H1 (cell line): ENCODE data around the gene GTPBP1. TPM values are rescaled to one million over a fixed set of nuclear protein-coding genes. Genes with fewer than 3 reads are reported as not detected.

ENCODE experiments used
- CTCF ChIA-PET: fragments of 300-600 bp; sonication (Branson Sonifier 250); formaldehyde crosslinking; loops from one replicate; lab custom pipeline; 2021; ENCODE audit not compliant: partially characterized antibody; lab: Charles Lee
- POLR2A ChIA-PET: fragments of 300-600 bp; sonication (Branson Sonifier 250); formaldehyde crosslinking; loops from one replicate; lab custom pipeline; 2021; ENCODE audit warnings: inconsistent platforms; ENCODE audit not compliant: partially characterized antibody; lab: Charles Lee
- DNase-seq, 2 experiments: peaks; one replicate each; pipeline versions ENCODE4 v3.0.0 to v3.0.0-alpha.2; 2010 to 2022; ENCODE audit warnings: low spot score in 2 of 2, low read depth in 1 of 2, mixed read lengths in 1 of 2
- FAIRE-seq: peaks from 2 replicates; lab custom pipeline; 2011; peaks lifted over from hg19 to GRCh38; lab: Jason Lieb, UNC
- H2AFZ ChIP-seq: 2 replicates; pipeline ENCODE4 v1.8.1; 2012; ENCODE audit warnings: low read length, inconsistent platforms
- H2AK5ac ChIP-seq: 2 replicates; pipeline ENCODE4 v1.6.1; 2013; ENCODE audit warnings: low read depth, low read length
- H2BK120ac ChIP-seq: replicated peaks from 2 replicates; pipeline ENCODE3; 2013; ENCODE audit warnings: low read depth, low read length, inconsistent platforms
- H2BK12ac ChIP-seq: 2 replicates; pipeline ENCODE4 v1.6.1; 2013; ENCODE audit warnings: low read depth, low read length
- H2BK15ac ChIP-seq: 2 replicates; pipeline ENCODE4 v1.6.1; 2013; ENCODE audit warnings: low read length
- H2BK20ac ChIP-seq: 2 replicates; pipeline ENCODE4 v1.6.1; 2013; ENCODE audit warnings: low read length
- H2BK5ac ChIP-seq: 2 replicates; pipeline ENCODE4 v1.6.1; 2013; ENCODE audit warnings: low read depth, low read length
- H3K14ac ChIP-seq: 2 replicates; pipeline ENCODE4 v1.6.1; 2013; ENCODE audit warnings: inconsistent platforms; ENCODE audit not compliant: insufficient read length
- H3K18ac ChIP-seq: 2 replicates; pipeline ENCODE4 v1.6.1; 2013; ENCODE audit warnings: low read length; ENCODE audit errors: extremely low read depth
- H3K23ac ChIP-seq: 2 replicates; pipeline ENCODE4 v1.6.1; 2013; ENCODE audit warnings: inconsistent platforms; ENCODE audit not compliant: insufficient read length
- H3K23me2 ChIP-seq: 2 replicates; pipeline ENCODE4 v1.6.1; 2013; ENCODE audit warnings: low read depth, low read length
- H3K27ac ChIP-seq: 2 replicates; pipeline ENCODE4 v1.6.1; 2011; ENCODE audit warnings: low read depth, low read length, inconsistent platforms
- H3K27me3 ChIP-seq, 4 experiments: replicated peaks in 1 of 4; 1 replicate in 1 of 4; 2 replicates in 3 of 4; pipeline versions ENCODE4 v1.6.1 to v1.8.1; 2011 to 2013; ENCODE audit warnings: low read length in 3 of 4, mild to moderate bottlenecking in 3 of 4, inconsistent platforms in 2 of 4, mixed read lengths in 2 of 4, moderate library complexity in 1 of 4; ENCODE audit not compliant: control insufficient read depth in 3 of 4, insufficient read depth in 3 of 4; ENCODE audit errors: extremely low read depth in 1 of 4
- H3K36me3 ChIP-seq, 4 experiments: 2 replicates each; pipeline versions ENCODE4 v1.6.1 to v1.8.1; 2011 to 2013; ENCODE audit warnings: mild to moderate bottlenecking in 4 of 4, low read length in 3 of 4, moderate library complexity in 2 of 4, control low read depth in 1 of 4, inconsistent platforms in 1 of 4; ENCODE audit not compliant: insufficient read depth in 4 of 4, control insufficient read depth in 2 of 4
- H3K4ac ChIP-seq: replicated peaks from 2 replicates; pipeline ENCODE3; 2013; ENCODE audit warnings: low read length, low read depth, mixed read lengths, inconsistent platforms; ENCODE audit not compliant: insufficient read length
- H3K4me1 ChIP-seq, 4 experiments: replicated peaks in 1 of 4; 1 replicate in 1 of 4; 2 replicates in 3 of 4; pipeline versions ENCODE4 v1.6.1 to v1.8.1; 2011 to 2013; ENCODE audit warnings: low read length in 3 of 4, inconsistent platforms in 2 of 4, mixed read lengths in 1 of 4; ENCODE audit not compliant: insufficient read depth in 4 of 4, control insufficient read depth in 3 of 4
- H3K4me2 ChIP-seq, 2 experiments: 2 replicates each; pipeline versions ENCODE4 v1.6.1 to v1.8.1; 2011 to 2013; ENCODE audit warnings: low read depth in 2 of 2, low read length in 2 of 2, control low read depth in 1 of 2, inconsistent platforms in 1 of 2, mild to moderate bottlenecking in 1 of 2; ENCODE audit not compliant: insufficient read depth in 1 of 2
- H3K4me3 ChIP-seq, 4 experiments: fragments of 200-600, 300-600 bp in 1 of 4; sonication (generic), shearing (Covaris generic), sonication (Bioruptor Twin) in 1 of 4; 2 replicates each; pipeline versions ENCODE4 v1.5.1 to v1.8.1; 2011 to 2016; ENCODE audit warnings: low read length in 4 of 4, low read depth in 3 of 4, control low read depth in 2 of 4, inconsistent platforms in 2 of 4, mild to moderate bottlenecking in 2 of 4, mixed read lengths in 1 of 4, moderate library complexity in 1 of 4; ENCODE audit not compliant: insufficient read depth in 2 of 4; ENCODE audit errors: extremely low read depth in 1 of 4
- H3K56ac ChIP-seq: replicated peaks from 2 replicates; pipeline ENCODE3; 2013; ENCODE audit warnings: low read depth, mild to moderate bottlenecking, mixed read lengths, low read length, inconsistent platforms; ENCODE audit not compliant: insufficient read length
- H3K79me1 ChIP-seq: 2 replicates; pipeline ENCODE4 v1.6.1; 2013; ENCODE audit warnings: low read depth, low read length, control low read depth
- H3K79me2 ChIP-seq, 2 experiments: 2 replicates each; pipeline versions ENCODE4 v1.6.1 to v1.8.1; 2012 to 2013; ENCODE audit warnings: low read length in 2 of 2, mild to moderate bottlenecking in 2 of 2, inconsistent platforms in 1 of 2; ENCODE audit not compliant: insufficient read depth in 2 of 2, control insufficient read depth in 1 of 2
- H3K9ac ChIP-seq, 4 experiments: replicated peaks in 1 of 4; 1 replicate in 1 of 4; 2 replicates in 3 of 4; pipeline versions ENCODE4 v1.6.1 to v1.8.1; 2011 to 2013; ENCODE audit warnings: low read depth in 3 of 4, low read length in 3 of 4, control low read depth in 2 of 4, mild to moderate bottlenecking in 2 of 4, moderate library complexity in 2 of 4, inconsistent platforms in 1 of 4; ENCODE audit errors: extremely low read depth in 1 of 4
- H3K9me3 ChIP-seq, 2 experiments: 2 replicates each; pipeline versions ENCODE4 v1.6.1 to v1.8.1; 2012 to 2013; ENCODE audit warnings: mild to moderate bottlenecking in 2 of 2, moderate library complexity in 2 of 2, control low read depth in 1 of 2, inconsistent platforms in 1 of 2, low read depth in 1 of 2, low read length in 1 of 2, mixed read lengths in 1 of 2; ENCODE audit not compliant: insufficient read depth in 2 of 2
- H4K20me1 ChIP-seq, 2 experiments: replicated peaks in 1 of 2; 2 replicates each; pipeline versions ENCODE3 to v1.8.1; 2011 to 2013; ENCODE audit warnings: inconsistent platforms in 2 of 2, low read length in 2 of 2, mild to moderate bottlenecking in 1 of 2; ENCODE audit not compliant: insufficient read depth in 2 of 2, control insufficient read depth in 1 of 2
- H4K5ac ChIP-seq: 2 replicates; pipeline ENCODE4 v1.6.1; 2013; ENCODE audit warnings: low read length, low read depth, mixed read lengths, inconsistent platforms; ENCODE audit not compliant: insufficient read length
- H4K8ac ChIP-seq: 2 replicates; pipeline ENCODE4 v1.8.0; 2013; ENCODE audit warnings: mild to moderate bottlenecking, moderate library complexity, low read length, inconsistent platforms; ENCODE audit not compliant: insufficient read depth; ENCODE audit errors: extremely low read depth
- H4K91ac ChIP-seq: replicated peaks from 2 replicates; pipeline ENCODE3; 2013; ENCODE audit warnings: low read length, mixed read lengths, inconsistent platforms; ENCODE audit not compliant: insufficient read length
- CEBPB ChIP-seq: IDR thresholded peaks from 2 replicates; pipeline ENCODE4 v1.6.1; 2012; ENCODE audit warnings: low read depth, low read length
- CHD2 ChIP-seq: IDR thresholded peaks from 2 replicates; pipeline ENCODE4 v1.6.1; 2012; ENCODE audit warnings: low read length, improper control_type of control experiment
- EZH2 ChIP-seq: fragments of 200-600 bp; sonication (generic); IDR thresholded peaks from 2 replicates; pipeline ENCODE4 v1.7.1; 2012; ENCODE audit warnings: low read depth, mild to moderate bottlenecking, moderate library complexity, low read length, inconsistent platforms; ENCODE audit not compliant: severe bottlenecking
- FOSL1 ChIP-seq: IDR thresholded peaks from 2 replicates; pipeline ENCODE4 v1.6.1; 2011; ENCODE audit warnings: mild to moderate bottlenecking, low read depth, low read length, moderate library complexity; ENCODE audit not compliant: insufficient read depth
- KDM5A ChIP-seq: fragments of 200-600 bp; IDR thresholded peaks from 2 replicates; pipeline ENCODE4 v1.7.1; 2012; ENCODE audit warnings: mild to moderate bottlenecking, low read length, inconsistent platforms, mixed read lengths
- RAD21 ChIP-seq, 2 experiments: IDR thresholded peaks in 1 of 2; conservative IDR thresholded peaks in 1 of 2; 2 replicates each; pipeline ENCODE4 v1.6.1; 2011; ENCODE audit warnings: low read depth in 2 of 2, low read length in 2 of 2, improper control_type of control experiment in 1 of 2, inconsistent platforms in 1 of 2, mild to moderate bottlenecking in 1 of 2, moderate library complexity in 1 of 2
- ZNF274 ChIP-seq: IDR thresholded peaks from 2 replicates; pipeline ENCODE4 v1.7.0; 2012; ENCODE audit warnings: low read length, borderline replicate concordance; ENCODE audit errors: extremely low read depth
- WGBS, 2 experiments: shearing (Covaris generic) in 1 of 2; methylation state at CpG; one replicate each; pipeline versions ENCODE4 v1.1.6 to v1.1.7; 2013 to 2015; ENCODE audit warnings: low lambda C conversion rate in 2 of 2, mixed read lengths in 2 of 2, inconsistent platforms in 1 of 2, low coverage in 1 of 2, missing lambda C conversion rate in 1 of 2; ENCODE audit not compliant: insufficient replicate concordance in 2 of 2, insufficient coverage in 1 of 2, insufficient read length in 1 of 2; ENCODE audit errors: extremely low coverage in 1 of 2, missing lambda C conversion rate in 1 of 2; 5-methylcytosine and 5-hydroxymethylcytosine counted together
- polyA plus RNA-seq, 7 experiments: library from polyadenylated mRNA; depleted of rRNA in 3 of 7; stranded (reverse) in 5 of 7; unstranded in 2 of 7; fragments of >200 nt in 5 of 7; fragments of 200-250 nt in 2 of 7; gene quantifications; 1 replicate in 5 of 7; 2 replicates in 1 of 7; 4 replicates in 1 of 7; pipeline versions ENCODE4 v1.2.1 to v1.2.3, GENCODE V29; 2011 to 2013; ENCODE audit warnings: missing spikeins in 2 of 7, mixed read lengths in 2 of 7
- total RNA-seq: library from RNA; stranded (reverse); fragmentation: NEBNext Ultra II Directional; extraction: Animal tissue kit (Norgen Biotek cat#: 25700); gene quantifications from 2 replicates; pipeline ENCODE4 v1.2.1, GENCODE V29; 2021
- TF ChIP-seq, protein P1 (sequence below): IDR thresholded peaks from 2 replicates; pipeline ENCODE4 v1.6.1; 2012; ENCODE audit warnings: low read length, inconsistent platforms

The GTPBP1 gene
- total and polyA plus RNA-seq, 2 of the 8 experiments (the other 6 are each of a cell fraction or from before 2014, with no cell fraction given) = 53.1 to 91.8 TPM

DNA sequence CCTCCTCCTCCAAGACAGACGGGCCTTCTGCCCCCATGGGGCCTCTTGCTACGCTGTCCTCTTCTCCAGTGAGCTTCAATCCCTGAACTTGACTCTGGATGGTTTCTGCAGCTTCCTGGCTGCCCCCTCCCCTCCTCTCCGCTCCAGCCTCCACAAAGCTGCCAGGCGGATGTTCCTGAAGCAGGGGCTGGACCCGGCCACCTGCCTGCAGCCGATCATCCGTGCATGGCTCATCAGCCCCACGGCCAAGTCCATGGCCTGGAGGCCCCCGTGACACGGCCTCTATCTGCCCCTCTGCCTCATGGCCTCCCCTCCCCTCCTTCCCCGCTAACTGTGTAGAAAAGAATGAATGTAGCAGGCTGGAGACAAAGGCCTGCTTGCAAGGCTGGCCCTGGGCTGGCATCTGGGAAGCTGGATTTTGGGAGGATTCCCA, 56.8 kb downstream of the GTPBP1 start:
- H3K23me2 ChIP-seq = peaks cover 5% of the 10 kb centered on the region; the same call in 1 of the 2 replicates
- peaks cover 0 to 7% of the 10 kb centered on the region in 2 experiments for H4K20me1 ChIP-seq
- H3K27me3 ChIP-seq = no peaks in the 10 kb centered on the region
- H3K9me3 ChIP-seq = no peaks in the 10 kb centered on the region
- H3K9ac ChIP-seq = no peak overlapping the region
- no peaks in the 10 kb centered on the region for H3K79me1 ChIP-seq
- H3K79me2 ChIP-seq = no peaks in the 10 kb centered on the region
- 90% methylated on average over 10 of the region's 11 CpGs; no CpG with 5 or more reads in 1 of the 2 experiments for WGBS, 2 experiments
- H3K56ac ChIP-seq = no peak overlapping the region
- H2BK12ac ChIP-seq = no peak overlapping the region
- H2BK15ac ChIP-seq = no peak overlapping the region
- H3K4me3 ChIP-seq = no peak overlapping the region
- no peak overlapping the region for H3K18ac ChIP-seq
- no peak overlapping the region for H2BK120ac ChIP-seq
- no peak overlapping the region for H3K4ac ChIP-seq
- TF ChIP-seq ZNF274 (no peak), EZH2 (no peak), CHD2 (no peak), RAD21 (IDR thresholded peaks at IDR 0.05 in 1 of 2, conservative IDR thresholded peaks at IDR 0.05 in 1 of 2; ENCODE audit: low read depth in 2 of 2, low read length in 2 of 2) (no peak), CEBPB (no peak), KDM5A (no peak), FOSL1 (no peak)
- TF ChIP-seq, protein P1, sequence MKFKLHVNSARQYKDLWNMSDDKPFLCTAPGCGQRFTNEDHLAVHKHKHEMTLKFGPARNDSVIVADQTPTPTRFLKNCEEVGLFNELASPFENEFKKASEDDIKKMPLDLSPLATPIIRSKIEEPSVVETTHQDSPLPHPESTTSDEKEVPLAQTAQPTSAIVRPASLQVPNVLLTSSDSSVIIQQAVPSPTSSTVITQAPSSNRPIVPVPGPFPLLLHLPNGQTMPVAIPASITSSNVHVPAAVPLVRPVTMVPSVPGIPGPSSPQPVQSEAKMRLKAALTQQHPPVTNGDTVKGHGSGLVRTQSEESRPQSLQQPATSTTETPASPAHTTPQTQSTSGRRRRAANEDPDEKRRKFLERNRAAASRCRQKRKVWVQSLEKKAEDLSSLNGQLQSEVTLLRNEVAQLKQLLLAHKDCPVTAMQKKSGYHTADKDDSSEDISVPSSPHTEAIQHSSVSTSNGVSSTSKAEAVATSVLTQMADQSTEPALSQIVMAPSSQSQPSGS = no peak
- no peak overlapping the region for H4K5ac ChIP-seq
- no peaks in the 10 kb centered on the region for H3K36me3 ChIP-seq
- H4K91ac ChIP-seq = no peak overlapping the region
- no peak overlapping the region for H3K27ac ChIP-seq
- no peak overlapping the region for H2AK5ac ChIP-seq
- H2BK5ac ChIP-seq = no peak overlapping the region
- ChIA-PET CTCF (interaction anchor here (0.6 to 13.8 kb wide), 5 partner anchors 13 to 534 kb away, joined by 3 to 124 read pairs (median 3); no protein-coding TSS in a partner anchor), POLR2A (interaction anchor here (0.6 to 1.2 kb wide), 2 partner anchors 14 to 98 kb away, joined by 3 to 4 read pairs; no protein-coding TSS in a partner anchor)
- no peak overlapping the region for H3K4me2 ChIP-seq
- no peak overlapping the region for H3K23ac ChIP-seq
- no peak overlapping the region for H4K8ac ChIP-seq
- no peak for FAIRE-seq
- H2AFZ ChIP-seq = no peak overlapping the region
- DNase-seq = no peak
- H3K14ac ChIP-seq = no peak overlapping the region
- no peak overlapping the region for H2BK20ac ChIP-seq
- H3K4me1 ChIP-seq = peaks cover 0 to 7% (median 2%) of the 10 kb centered on the region in 4 experiments; a peak in 3 of 7 replicates
